OCI-LY1 (cell line): ENCODE results near the gene SLC12A7.
"Not testable (repeated sequence)": the region's sequence is repeated elsewhere in the genome, so short reads cannot be mapped to it uniquely, and the experiment has no call there.

ENCODE experiments used
- H2AFZ ChIP-seq: fragments of 200-600 bp; sonication (generic), shearing (Covaris generic); 2 replicates; pipeline ENCODE4 v1.6.0; 2014; ENCODE audit warnings: antibody characterized with exemption, mild to moderate bottlenecking, low read length
- H3F3A ChIP-seq: fragments of 200-600 bp; sonication (generic), shearing (Covaris generic); 2 replicates; pipeline ENCODE4 v1.6.0; 2014; ENCODE audit warnings: mild to moderate bottlenecking, antibody characterized with exemption, low read length, moderate library complexity; ENCODE audit not compliant: insufficient read depth
- H3K27ac ChIP-seq: fragments of 200-600 bp; sonication (generic); 2 replicates; pipeline ENCODE4 v1.5.1; 2014; ENCODE audit warnings: low read length, mixed run types, mild to moderate bottlenecking, low read depth; ENCODE audit not compliant: poor library complexity, severe bottlenecking
- H3K27me3 ChIP-seq: fragments of 200-600 bp; sonication (generic); 2 replicates; pipeline ENCODE4 v1.6.0; 2014; ENCODE audit warnings: antibody characterized with exemption, mild to moderate bottlenecking, low read length, moderate library complexity; ENCODE audit not compliant: insufficient read depth
- H3K36me3 ChIP-seq: fragments of 200-600 bp; sonication (generic); 2 replicates; pipeline ENCODE4 v1.6.1; 2014; ENCODE audit warnings: mild to moderate bottlenecking, antibody characterized with exemption, low read length, moderate library complexity, mixed read lengths; ENCODE audit not compliant: insufficient read depth
- H3K4me1 ChIP-seq: fragments of 200-600 bp; sonication (generic); 2 replicates; pipeline ENCODE4 v1.5.1; 2014; ENCODE audit warnings: mild to moderate bottlenecking, low read length, moderate library complexity; ENCODE audit not compliant: insufficient read depth, severe bottlenecking
- H3K4me2 ChIP-seq: fragments of 200-600 bp; sonication (generic), shearing (Covaris generic); 2 replicates; pipeline ENCODE4 v1.6.1; 2014; ENCODE audit warnings: low read length
- H3K4me3 ChIP-seq: fragments of 200-600 bp; sonication (generic); 2 replicates; pipeline ENCODE4 v1.5.1; 2014; ENCODE audit warnings: low read length, low read depth, mild to moderate bottlenecking, mixed read lengths; ENCODE audit not compliant: poor library complexity, severe bottlenecking
- H3K79me2 ChIP-seq: fragments of 200-600 bp; shearing (Covaris generic); 2 replicates; pipeline ENCODE4 v1.6.1; 2016; ENCODE audit warnings: mixed run types, low read length, mixed read lengths; ENCODE audit not compliant: insufficient read depth
- H3K9ac ChIP-seq: fragments of 200-600 bp; sonication (generic), shearing (Covaris generic); 2 replicates; pipeline ENCODE4 v1.6.1; 2014; ENCODE audit warnings: mild to moderate bottlenecking, low read length, mixed read lengths
- H3K9me2 ChIP-seq: fragments of 200-600 bp; sonication (generic), shearing (Covaris generic); 2 replicates; pipeline ENCODE4 v1.6.1; 2014; ENCODE audit warnings: low read depth, mild to moderate bottlenecking, low read length, mixed read lengths
- H3K9me3 ChIP-seq: fragments of 200-600 bp; shearing (Covaris generic); 2 replicates; pipeline ENCODE4 v1.6.1; 2014; ENCODE audit warnings: low read length, mixed read lengths
- H4K20me1 ChIP-seq: fragments of 200-600 bp; sonication (generic), shearing (Covaris generic); 2 replicates; pipeline ENCODE4 v1.6.0; 2016; ENCODE audit warnings: mild to moderate bottlenecking, low read length; ENCODE audit not compliant: insufficient read depth
- CTCF ChIP-seq: fragments of 200-600 bp; sonication (generic), shearing (Covaris generic); IDR thresholded peaks from 2 replicates; pipeline ENCODE4 v1.5.1; 2017; ENCODE audit warnings: mild to moderate bottlenecking, antibody characterized with exemption, low read length, moderate library complexity, mixed read lengths
- EZH2 ChIP-seq: fragments of 200-600 bp; sonication (generic), shearing (Covaris generic); IDR thresholded peaks from 2 replicates; pipeline ENCODE4 v1.8.0; 2017; ENCODE audit warnings: borderline replicate concordance, mixed run types, mild to moderate bottlenecking, antibody characterized with exemption, low read length, moderate library complexity, mixed read lengths

SLC12A7 gene

GRCh38 chr5:1001406-1002270, 110.2 kb downstream of the SLC12A7 start:
- H3K79me2 ChIP-seq: no peaks in the 10 kb centered on the region
- H3K36me3 ChIP-seq: no peaks in the 10 kb centered on the region
- no peaks in the 10 kb centered on the region for H3K27me3 ChIP-seq
- no peaks in the 10 kb centered on the region for H4K20me1 ChIP-seq
- no peak overlapping the region for H2AFZ ChIP-seq
- H3K4me2 ChIP-seq: no peak overlapping the region
- H3K4me3 ChIP-seq: no peak overlapping the region
- H3K27ac ChIP-seq: no peak overlapping the region
- H3K9me2 ChIP-seq: no peaks in the 10 kb centered on the region
- H3F3A ChIP-seq: no peaks in the 10 kb centered on the region
- no peaks in the 10 kb centered on the region for H3K9me3 ChIP-seq
- H3K4me1 ChIP-seq: peaks cover 4% of the 10 kb centered on the region
- no peak for TF ChIP-seq CTCF
- no peak for TF ChIP-seq EZH2
- no peak overlapping the region for H3K9ac ChIP-seq

GRCh38 chr5:1000831-1001230, 111.0 kb downstream of the SLC12A7 start:
- not testable (repeated sequence) for H3K9ac ChIP-seq, H3K79me2 ChIP-seq, H3K4me1 ChIP-seq, H4K20me1 ChIP-seq, H3K4me3 ChIP-seq, H3K27me3 ChIP-seq, H2AFZ ChIP-seq, H3K9me2 ChIP-seq, H3K36me3 ChIP-seq, H3F3A ChIP-seq, H3K9me3 ChIP-seq, H3K27ac ChIP-seq, H3K4me2 ChIP-seq
